Epithelial cell of esophagus (primary cell): ENCODE results near the gene TUBB1.

Source experiments
- DNase-seq: peaks from one replicate; pipeline ENCODE4 v3.0.0; 2010; ENCODE audit warnings: low read depth
- H3K4me3 ChIP-seq: 2 replicates; pipeline ENCODE4 v1.5.1; 2011; ENCODE audit warnings: mild to moderate bottlenecking, low read length, control low read depth
- CTCF ChIP-seq: IDR thresholded peaks from 2 replicates; pipeline ENCODE4 v1.5.1; 2011; ENCODE audit warnings: low read depth, mild to moderate bottlenecking, low read length, control low read depth, inconsistent platforms; ENCODE audit not compliant: insufficient read depth; ENCODE audit errors: missing control alignments

Gene TUBB1

GRCh38 chr20:58996226-58996611 is 23.0 kb upstream of the TUBB1 start:
- DNase-seq: no peak
- TF ChIP-seq CTCF: no peak
- no peak overlapping the region for H3K4me3 ChIP-seq

GRCh38 chr20:58997141-58997770 is 22.0 kb upstream of the TUBB1 start:
- TF ChIP-seq CTCF: no peak
- no peak for DNase-seq
- no peak overlapping the region for H3K4me3 ChIP-seq

GRCh38 chr20:58998656-58999055 is 20.6 kb upstream of the TUBB1 start:
- H3K4me3 ChIP-seq: no peak overlapping the region
- no peak for DNase-seq
- TF ChIP-seq CTCF: no peak

GRCh38 chr20:59000326-59000725 is 18.9 kb upstream of the TUBB1 start:
- H3K4me3 ChIP-seq: no peak overlapping the region
- no peak for DNase-seq
- no peak for TF ChIP-seq CTCF

- no peak overlapping the region for H3K4me3 ChIP-seq
- TF ChIP-seq CTCF: no peak
- no peak for DNase-seq
Observed at GRCh38 chr20:59001068-59001448, 18.2 kb upstream of the TUBB1 start.

DNA sequence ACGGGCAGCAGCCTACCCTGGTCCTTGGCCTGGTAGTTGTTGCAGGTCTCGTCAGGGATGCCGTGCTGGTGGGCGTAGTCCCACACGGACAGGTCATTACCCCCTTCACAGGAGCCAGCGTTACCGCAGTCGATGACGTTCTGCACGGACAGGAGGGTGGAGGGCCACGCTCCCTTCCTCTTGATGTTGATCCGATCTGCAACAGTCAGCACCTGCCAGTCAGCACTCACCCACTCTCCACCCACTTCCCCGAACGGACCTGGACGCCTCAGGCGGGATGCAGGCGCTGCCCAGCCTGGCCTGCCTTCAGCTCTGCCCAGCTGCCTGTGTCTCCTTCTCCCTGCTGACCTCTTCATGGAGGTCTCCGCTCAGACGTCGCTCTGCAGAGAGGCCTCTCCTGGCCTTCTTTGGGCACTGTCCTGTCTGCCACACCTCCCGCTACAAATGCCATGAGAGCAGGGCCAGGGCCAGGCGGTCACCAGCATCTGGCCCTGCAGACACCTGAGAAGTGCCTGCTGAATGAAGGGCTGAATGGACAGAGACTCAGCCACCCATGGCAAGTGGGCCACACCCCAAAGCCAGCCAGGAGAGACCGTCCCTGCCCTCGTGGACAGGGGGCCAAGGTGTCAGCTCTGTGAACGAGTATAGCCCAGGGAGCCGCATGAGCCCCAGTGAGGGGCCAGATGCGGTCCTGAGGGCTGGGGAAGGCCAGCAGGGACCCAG is 17.6 kb upstream of the TUBB1 start:
- no peak for DNase-seq
- H3K4me3 ChIP-seq: no peak overlapping the region
- no peak for TF ChIP-seq CTCF

GRCh38 chr20:59002388-59002787 is 16.8 kb upstream of the TUBB1 start:
- no peak overlapping the region for H3K4me3 ChIP-seq
- no peak for TF ChIP-seq CTCF
- DNase-seq: no peak
